ENCODE data around the gene KRT76.

KRT76 gene

GRCh38 chr12:52768479-52769200, 8.5 kb downstream of the KRT76 start:
- H3K4me3 ChIP-seq (ENCODE audit: low read depth, low read length): no peak overlapping the region
- no peak for DNase-seq (ENCODE audit: low read depth)
- TF ChIP-seq POLR2A (IDR thresholded peaks at IDR 0.05; ENCODE audit: extremely low read depth, insufficient read length): no peak
- TF ChIP-seq CTCF (IDR thresholded peaks at IDR 0.05; ENCODE audit: low read depth, low read length): no peak
- TF ChIP-seq MYC (IDR thresholded peaks at IDR 0.05; ENCODE audit: low read depth, low read length): no peak
- TF ChIP-seq MAX (IDR thresholded peaks at IDR 0.05; ENCODE audit: low read depth, low read length): no peak

GRCh38 chr12:52767427-52767826, 9.7 kb downstream of the KRT76 start:
- DNase-seq (ENCODE audit: low read depth): no peak
- no peak for TF ChIP-seq POLR2A (IDR thresholded peaks at IDR 0.05; ENCODE audit: extremely low read depth, insufficient read length)
- no peak overlapping the region for H3K4me3 ChIP-seq (ENCODE audit: low read depth, low read length)

- TF ChIP-seq MYC (IDR thresholded peaks at IDR 0.05; ENCODE audit: low read depth, low read length): no peak
- TF ChIP-seq CTCF (IDR thresholded peaks at IDR 0.05; ENCODE audit: low read depth, low read length): no peak
- no peak for TF ChIP-seq MAX (IDR thresholded peaks at IDR 0.05; ENCODE audit: low read depth, low read length)
- no peak for TF ChIP-seq POLR2A (IDR thresholded peaks at IDR 0.05; ENCODE audit: extremely low read depth, insufficient read length)
- H3K4me3 ChIP-seq (ENCODE audit: low read depth, low read length): no peak overlapping the region
- no peak for DNase-seq (ENCODE audit: low read depth)
Observed at GRCh38 chr12:52767020-52767379, 10.1 kb downstream of the KRT76 start.

GRCh38 chr12:52766351-52767019, 10.7 kb downstream of the KRT76 start:
- DNase-seq (ENCODE audit: low read depth): no peak
- TF ChIP-seq MYC (IDR thresholded peaks at IDR 0.05; ENCODE audit: low read depth, low read length): no peak
- TF ChIP-seq CTCF (IDR thresholded peaks at IDR 0.05; ENCODE audit: low read depth, low read length): no peak
- TF ChIP-seq MAX (IDR thresholded peaks at IDR 0.05; ENCODE audit: low read depth, low read length): no peak
- TF ChIP-seq POLR2A (IDR thresholded peaks at IDR 0.05; ENCODE audit: extremely low read depth, insufficient read length): no peak
- no peak overlapping the region for H3K4me3 ChIP-seq (ENCODE audit: low read depth, low read length)

GRCh38 chr12:52765702-52766101, 11.4 kb downstream of the KRT76 start:
- DNase-seq (ENCODE audit: low read depth): no peak
- TF ChIP-seq POLR2A (IDR thresholded peaks at IDR 0.05; ENCODE audit: extremely low read depth, insufficient read length) (no peak), CTCF (IDR thresholded peaks at IDR 0.05; ENCODE audit: low read depth, low read length) (no peak), MYC (IDR thresholded peaks at IDR 0.05; ENCODE audit: low read depth, low read length) (no peak), MAX (IDR thresholded peaks at IDR 0.05; ENCODE audit: low read depth, low read length) (no peak)
- no peak overlapping the region for H3K4me3 ChIP-seq (ENCODE audit: low read depth, low read length)

- TF ChIP-seq CTCF (IDR thresholded peaks at IDR 0.05; ENCODE audit: low read depth, low read length) (no peak), POLR2A (IDR thresholded peaks at IDR 0.05; ENCODE audit: extremely low read depth, insufficient read length) (no peak), MAX (IDR thresholded peaks at IDR 0.05; ENCODE audit: low read depth, low read length) (no peak), MYC (IDR thresholded peaks at IDR 0.05; ENCODE audit: low read depth, low read length) (no peak)
- H3K4me3 ChIP-seq (ENCODE audit: low read depth, low read length): no peak overlapping the region
- no peak for DNase-seq (ENCODE audit: low read depth)
Observed at GRCh38 chr12:52763991-52764390, 13.2 kb downstream of the KRT76 start.

Measured in NB4 (cell line).